HG03095 (cell line): ENCODE data around the gene DRAM1.
"Not testable (repeated sequence)": the region's sequence is repeated elsewhere in the genome, so short reads cannot be mapped to it uniquely, and the experiment has no call there.

Experiments used
- ATAC-seq: cut with Tn5 transposase; IDR thresholded peaks from one replicate; pipeline ENCODE4 v1.9.1; 2021; ENCODE audit warnings: moderate library complexity; ENCODE audit not compliant: unreplicated experiment

The DRAM1 gene

GRCh38 chr12:101858361-101858760 lies 19.0 kb upstream of the DRAM1 start:
- ATAC-seq: no peak

GRCh38 chr12:101859664-101860607 lies 17.4 kb upstream of the DRAM1 start:
- peak; percentile 50 for ATAC-seq

GRCh38 chr12:101861688-101862087 lies 15.7 kb upstream of the DRAM1 start:
- ATAC-seq: not testable (repeated sequence)

GRCh38 chr12:101862245-101862644 lies 15.1 kb upstream of the DRAM1 start:
- ATAC-seq: no peak

GRCh38 chr12:101863981-101864380 lies 13.4 kb upstream of the DRAM1 start:
- no peak for ATAC-seq

- no peak for ATAC-seq
Measured at GRCh38 chr12:101866615-101867373, 10.6 kb upstream of the DRAM1 start.

- ATAC-seq: not testable (repeated sequence)
Measured at GRCh38 chr12:101867619-101868018, 9.8 kb upstream of the DRAM1 start.

- ATAC-seq: no peak
Measured at GRCh38 chr12:101870925-101871324, 6.5 kb upstream of the DRAM1 start.

GRCh38 chr12:101875162-101875561 lies 2.2 kb upstream of the DRAM1 start:
- ATAC-seq: no peak

GRCh38 chr12:101876322-101876860 lies 989 bp upstream of the DRAM1 start:
- ATAC-seq: no peak

GRCh38 chr12:101877806-101878242 lies 444 bp downstream of the DRAM1 start:
- peak; percentile 11 for ATAC-seq

GRCh38 chr12:101878243-101878821 lies 952 bp downstream of the DRAM1 start:
- ATAC-seq: peak; percentile 8

- ATAC-seq: no peak
Measured at GRCh38 chr12:101880769-101881168, 3.4 kb downstream of the DRAM1 start.

- no peak for ATAC-seq
Measured at GRCh38 chr12:101881228-101881627, 3.8 kb downstream of the DRAM1 start.

GRCh38 chr12:101884174-101884573 lies 6.8 kb downstream of the DRAM1 start:
- no peak for ATAC-seq

- ATAC-seq: not testable (repeated sequence)
Measured at GRCh38 chr12:101884781-101885340, 7.5 kb downstream of the DRAM1 start.

- peak; percentile 47 for ATAC-seq
Measured at GRCh38 chr12:101885912-101886561, 8.7 kb downstream of the DRAM1 start.

GRCh38 chr12:101889211-101889752 lies 11.9 kb downstream of the DRAM1 start:
- ATAC-seq: no peak

- ATAC-seq: peak; percentile 70
Measured at GRCh38 chr12:101891462-101891971, 14.1 kb downstream of the DRAM1 start.

GRCh38 chr12:101892794-101893193 lies 15.4 kb downstream of the DRAM1 start:
- no peak for ATAC-seq
